ENCODE measurements around the gene OTOGL. TPM values are rescaled to one million over a fixed set of nuclear protein-coding genes. Genes with fewer than 3 reads are reported as not detected.

OTOGL gene
- total RNA-seq, 4 donors from 2014 or later, result 0.13 to 1.7 (median 0.23) TPM

DNA sequence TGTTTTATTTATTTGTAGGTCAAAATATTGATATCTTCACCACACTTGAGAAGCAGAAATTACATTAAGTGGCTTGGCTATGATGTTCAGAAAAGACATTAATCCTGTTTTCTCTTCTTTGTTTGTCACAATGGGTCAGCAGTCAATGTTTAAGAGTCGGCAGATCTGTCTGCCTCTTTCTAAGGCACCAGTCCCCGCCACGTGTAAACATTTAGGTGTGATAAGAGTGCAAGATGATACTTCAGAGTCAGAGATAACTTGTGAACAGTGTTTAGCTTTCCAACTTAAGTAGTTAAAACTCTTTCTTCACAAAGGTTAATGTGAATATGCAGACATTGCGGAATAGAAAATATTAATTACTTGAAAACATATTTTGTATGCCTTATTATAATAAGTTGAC, 160.9 kb downstream of the OTOGL start:
- Histone ChIP-seq H3K27ac (no peak overlapping the region), H3K9me3 (no peaks in the 10 kb centered on the region), H3K36me3 (no peaks in the 10 kb centered on the region), H3K4me3 (no peak overlapping the region), H3K27me3 (no peaks in the 10 kb centered on the region), H3K4me1 (no peaks in the 10 kb centered on the region)
- no peak for DNase-seq
- no peak for TF ChIP-seq POLR2A (IDR thresholded peaks at IDR 0.05)
- no peak for TF ChIP-seq CTCF (IDR thresholded peaks at IDR 0.05)

DNA sequence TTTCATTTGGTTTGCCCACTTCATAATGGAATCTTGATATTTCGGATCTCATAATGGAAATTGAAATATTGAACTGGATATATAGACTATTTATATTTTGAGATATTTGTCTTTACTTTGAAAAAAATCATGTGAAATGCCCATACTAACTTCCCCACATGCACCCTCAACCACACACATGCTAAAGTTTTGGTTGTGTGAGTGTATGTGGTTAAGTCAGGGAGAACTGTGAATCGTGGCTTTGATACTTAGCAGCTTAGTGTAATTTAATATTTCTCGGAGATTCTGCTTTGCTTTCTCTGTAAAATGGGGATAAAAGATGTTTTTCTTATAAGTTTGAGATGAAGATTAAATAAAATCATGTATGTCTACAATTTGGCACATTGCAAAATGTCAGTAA, 162.1 kb downstream of the OTOGL start:
- no peaks in the 10 kb centered on the region for H3K27me3 ChIP-seq
- no peak overlapping the region for H3K4me3 ChIP-seq
- no peaks in the 10 kb centered on the region for H3K9me3 ChIP-seq
- DNase-seq, result no peak
- no peak overlapping the region for H3K27ac ChIP-seq
- no peaks in the 10 kb centered on the region for H3K36me3 ChIP-seq
- no peaks in the 10 kb centered on the region for H3K4me1 ChIP-seq
- TF ChIP-seq POLR2A (IDR thresholded peaks at IDR 0.05) (no peak), CTCF (IDR thresholded peaks at IDR 0.05) (no peak)

DNA sequence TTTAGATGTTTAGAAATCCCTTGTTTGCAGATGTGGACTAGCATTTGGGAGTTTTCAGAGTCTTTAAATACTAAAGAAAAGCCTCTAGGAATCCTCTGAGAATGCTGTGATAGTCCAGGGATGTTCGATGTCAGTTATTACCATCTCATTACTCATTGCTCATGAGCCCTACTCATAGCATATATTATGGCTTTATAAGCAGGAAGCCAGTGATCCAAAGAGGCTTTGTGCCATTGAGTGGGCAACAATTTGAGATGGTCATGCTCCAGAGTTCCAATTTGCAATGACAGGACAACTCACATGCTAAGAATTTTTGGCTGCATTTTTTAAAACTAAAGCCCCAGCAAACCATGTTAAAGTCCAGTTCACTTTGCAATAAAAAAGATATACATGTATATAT, 163.0 kb downstream of the OTOGL start:
- H3K4me1 ChIP-seq, result no peaks in the 10 kb centered on the region
- no peak overlapping the region for H3K27ac ChIP-seq
- TF ChIP-seq POLR2A (IDR thresholded peaks at IDR 0.05) (no peak), CTCF (IDR thresholded peaks at IDR 0.05) (no peak)
- no peak overlapping the region for H3K4me3 ChIP-seq
- DNase-seq, result no peak
- no peaks in the 10 kb centered on the region for H3K9me3 ChIP-seq
- no peaks in the 10 kb centered on the region for H3K27me3 ChIP-seq
- no peaks in the 10 kb centered on the region for H3K36me3 ChIP-seq

GRCh38 chr12:80262771-80263170, 163.4 kb downstream of the OTOGL start:
- Histone ChIP-seq H3K4me1 (no peaks in the 10 kb centered on the region), H3K27ac (no peak overlapping the region), H3K27me3 (no peaks in the 10 kb centered on the region), H3K4me3 (no peak overlapping the region), H3K36me3 (no peaks in the 10 kb centered on the region), H3K9me3 (no peaks in the 10 kb centered on the region)
- TF ChIP-seq POLR2A (IDR thresholded peaks at IDR 0.05) (no peak), CTCF (IDR thresholded peaks at IDR 0.05) (no peak)
- no peak for DNase-seq

- H3K9me3 ChIP-seq, result no peaks in the 10 kb centered on the region
Measured at GRCh38 chr12:80264386-80264785, 165.0 kb downstream of the OTOGL start.

More at GRCh38 chr12:80264386-80264785, 165.0 kb downstream of the OTOGL start:
- Histone ChIP-seq H3K4me1 (no peaks in the 10 kb centered on the region), H3K36me3 (no peaks in the 10 kb centered on the region), H3K27me3 (no peaks in the 10 kb centered on the region), H3K4me3 (no peak overlapping the region), H3K27ac (no peak overlapping the region)
- TF ChIP-seq POLR2A (IDR thresholded peaks at IDR 0.05) (no peak), CTCF (IDR thresholded peaks at IDR 0.05) (no peak)
- no peak for DNase-seq
